Hepatocyte (in vitro differentiated cells): ENCODE data around the gene NSA2.

Experiments used
- CTCF ChIP-seq: fragments of 200-600 bp; sonication (generic); IDR thresholded peaks from 2 replicates; pipeline ENCODE4 v1.5.1; 2016; ENCODE audit warnings: antibody characterized with exemption, mild to moderate bottlenecking; ENCODE audit not compliant: poor library complexity
- EZH2 ChIP-seq: fragments of 200-600 bp; sonication (generic); IDR thresholded peaks from 2 replicates; pipeline ENCODE4 v1.6.1; 2016; ENCODE audit warnings: antibody characterized with exemption, mild to moderate bottlenecking, borderline replicate concordance
- EZH2phosphoT487 ChIP-seq: fragments of 200-600 bp; sonication (generic); IDR thresholded peaks from one replicate; pipeline ENCODE4 v1.6.1; 2018; ENCODE audit warnings: antibody characterized with exemption, mild to moderate bottlenecking, low read depth, moderate library complexity; ENCODE audit not compliant: unreplicated experiment, severe bottlenecking

- TF ChIP-seq EZH2phosphoT487 (no peak), CTCF (no peak), EZH2 (no peak)
Observed at GRCh38 chr5:74765201-74765600, 1.8 kb upstream of the NSA2 start.
